Uterus (tissue), 4 donors: Measurements from ENCODE around the gene RPL3. TPM values are rescaled to one million over a fixed set of nuclear protein-coding genes. Genes with fewer than 3 reads are reported as not detected.

Source experiments
- DNase-seq, 2 donors: peaks; one replicate each; pipeline ENCODE4 v3.0.0-alpha.2; 2019 to 2020
- H3K27ac ChIP-seq, 2 donors: fragments of 200-600 bp; sonication (generic); 1 replicate in 1 of 2; 2 replicates in 1 of 2; pipeline ENCODE4 v1.5.1; 2016 to 2018
- H3K27me3 ChIP-seq, 2 donors: fragments of 200-600 bp; sonication (generic); one replicate each; pipeline ENCODE4 v1.5.1; 2018 to 2019; ENCODE audit warnings: control low read depth in 1 of 2
- H3K36me3 ChIP-seq, 2 donors: fragments of 200-600 bp; sonication (generic); one replicate each; pipeline ENCODE4 v1.5.1; 2019; ENCODE audit warnings: control low read depth in 1 of 2
- H3K4me1 ChIP-seq, 2 donors: fragments of 200-600 bp; sonication (generic); one replicate each; pipeline ENCODE4 v1.5.1; 2018 to 2019; ENCODE audit warnings: control low read depth in 1 of 2
- H3K4me3 ChIP-seq, 2 donors: fragments of 200-600 bp; sonication (generic); 1 replicate in 1 of 2; 2 replicates in 1 of 2; pipeline ENCODE4 v1.5.1; 2018 to 2019; ENCODE audit warnings: mild to moderate bottlenecking in 1 of 2
- H3K9me3 ChIP-seq, 2 donors: fragments of 200-600 bp; sonication (generic); one replicate each; pipeline ENCODE4 v1.5.1; 2019; ENCODE audit warnings: control low read depth in 1 of 2
- POLR2A ChIP-seq, 2 donors: fragments of 450-650 bp; IDR thresholded peaks; one replicate each; pipeline ENCODE4 v1.6.1; 2016; ENCODE audit warnings: antibody characterized with exemption in 2 of 2, mild to moderate bottlenecking in 1 of 2, moderate library complexity in 1 of 2
- intact Hi-C: fragments of 100-400 bp; cut with DNase I; formaldehyde crosslinking; loops from one replicate; pipeline ENCODE4 v1.15.1; 2023; ENCODE audit warnings: low total_unique reads
- total RNA-seq, 4 donors: library from RNA; depleted of rRNA in 3 of 4; stranded (reverse); fragments of >200 nt in 3 of 4; gene quantifications; one replicate each; pipeline versions ENCODE4 v1.1.0 to v1.2.4, GENCODE V29; 2014 to 2023
- TF ChIP-seq, protein P1 (sequence below), 4 experiments: fragments of 200-600 bp in 2 of 4; fragments of 450-650 bp in 2 of 4; sonication (generic) in 2 of 4; IDR thresholded peaks; one replicate each; pipeline ENCODE4 v1.5.1; 2016 to 2019; ENCODE audit warnings: antibody characterized with exemption in 4 of 4, mild to moderate bottlenecking in 2 of 4, moderate library complexity in 1 of 4
- donor health status: DM: yes; HTN: yes; CAD: no.

RPL3 gene
- total RNA-seq, 4 donors from 2014 or later: 1,498 to 2,840 (median 2,333) TPM

DNA sequence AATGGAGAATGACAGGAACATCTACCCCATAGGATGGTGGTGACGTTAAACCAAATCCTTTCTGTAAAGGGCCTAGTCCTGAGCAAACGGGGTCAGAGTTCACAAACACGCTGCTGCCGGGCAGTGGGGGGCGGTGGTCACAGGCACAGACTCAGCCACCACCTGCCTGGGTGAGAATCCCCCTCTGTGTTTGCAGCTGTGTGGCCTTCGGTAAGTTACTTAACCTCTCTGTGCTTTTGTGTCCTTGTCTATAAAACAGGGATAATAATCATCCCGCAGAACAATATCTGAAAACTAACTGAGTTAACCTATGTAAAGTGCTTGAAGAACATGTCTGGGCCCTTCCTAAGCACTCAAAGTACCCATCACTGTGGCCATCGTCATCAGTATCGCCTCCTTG lies 48.6 kb downstream of the RPL3 start:
- no peaks in the 10 kb centered on the region for H3K4me1 ChIP-seq
- H3K4me3 ChIP-seq: no peak overlapping the region
- DNase-seq: no peak
- H3K27ac ChIP-seq: no peak overlapping the region
- intact Hi-C loops: no loop called here
- TF ChIP-seq, protein P1, sequence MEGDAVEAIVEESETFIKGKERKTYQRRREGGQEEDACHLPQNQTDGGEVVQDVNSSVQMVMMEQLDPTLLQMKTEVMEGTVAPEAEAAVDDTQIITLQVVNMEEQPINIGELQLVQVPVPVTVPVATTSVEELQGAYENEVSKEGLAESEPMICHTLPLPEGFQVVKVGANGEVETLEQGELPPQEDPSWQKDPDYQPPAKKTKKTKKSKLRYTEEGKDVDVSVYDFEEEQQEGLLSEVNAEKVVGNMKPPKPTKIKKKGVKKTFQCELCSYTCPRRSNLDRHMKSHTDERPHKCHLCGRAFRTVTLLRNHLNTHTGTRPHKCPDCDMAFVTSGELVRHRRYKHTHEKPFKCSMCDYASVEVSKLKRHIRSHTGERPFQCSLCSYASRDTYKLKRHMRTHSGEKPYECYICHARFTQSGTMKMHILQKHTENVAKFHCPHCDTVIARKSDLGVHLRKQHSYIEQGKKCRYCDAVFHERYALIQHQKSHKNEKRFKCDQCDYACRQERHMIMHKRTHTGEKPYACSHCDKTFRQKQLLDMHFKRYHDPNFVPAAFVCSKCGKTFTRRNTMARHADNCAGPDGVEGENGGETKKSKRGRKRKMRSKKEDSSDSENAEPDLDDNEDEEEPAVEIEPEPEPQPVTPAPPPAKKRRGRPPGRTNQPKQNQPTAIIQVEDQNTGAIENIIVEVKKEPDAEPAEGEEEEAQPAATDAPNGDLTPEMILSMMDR (IDR thresholded peaks at IDR 0.05): no peak
- TF ChIP-seq POLR2A (IDR thresholded peaks at IDR 0.05): no peak
- H3K27me3 ChIP-seq: no peaks in the 10 kb centered on the region
- no peaks in the 10 kb centered on the region for H3K36me3 ChIP-seq
- H3K9me3 ChIP-seq: no peaks in the 10 kb centered on the region

DNA sequence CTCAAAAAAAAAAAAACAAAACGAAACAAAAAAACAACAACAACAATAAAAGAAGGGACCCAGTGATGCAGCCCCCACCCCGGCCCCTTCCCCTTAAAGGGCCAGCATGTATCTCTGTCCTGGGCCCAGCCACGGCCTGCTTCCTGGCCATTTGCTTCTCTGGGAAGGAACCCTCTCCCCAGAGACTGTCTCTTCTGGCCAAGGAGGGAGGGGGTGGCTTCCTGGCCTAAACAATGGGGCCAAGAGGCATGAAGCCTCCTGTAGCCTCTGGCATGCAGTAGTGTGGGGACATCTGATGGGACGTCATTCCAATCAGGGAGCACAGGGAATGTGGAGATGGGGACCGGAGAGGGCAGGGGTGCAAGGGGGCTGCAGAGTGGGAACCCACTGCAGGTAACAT lies 49.1 kb downstream of the RPL3 start:
- Histone ChIP-seq H3K9me3 (no peaks in the 10 kb centered on the region), H3K36me3 (no peaks in the 10 kb centered on the region), H3K27ac (no peak overlapping the region), H3K4me1 (no peaks in the 10 kb centered on the region), H3K4me3 (no peak overlapping the region), H3K27me3 (no peaks in the 10 kb centered on the region)
- no peak for DNase-seq
- intact Hi-C loops: no loop called here
- TF ChIP-seq POLR2A (IDR thresholded peaks at IDR 0.05): no peak
- TF ChIP-seq, protein P1 (IDR thresholded peaks at IDR 0.05): no peak

DNA sequence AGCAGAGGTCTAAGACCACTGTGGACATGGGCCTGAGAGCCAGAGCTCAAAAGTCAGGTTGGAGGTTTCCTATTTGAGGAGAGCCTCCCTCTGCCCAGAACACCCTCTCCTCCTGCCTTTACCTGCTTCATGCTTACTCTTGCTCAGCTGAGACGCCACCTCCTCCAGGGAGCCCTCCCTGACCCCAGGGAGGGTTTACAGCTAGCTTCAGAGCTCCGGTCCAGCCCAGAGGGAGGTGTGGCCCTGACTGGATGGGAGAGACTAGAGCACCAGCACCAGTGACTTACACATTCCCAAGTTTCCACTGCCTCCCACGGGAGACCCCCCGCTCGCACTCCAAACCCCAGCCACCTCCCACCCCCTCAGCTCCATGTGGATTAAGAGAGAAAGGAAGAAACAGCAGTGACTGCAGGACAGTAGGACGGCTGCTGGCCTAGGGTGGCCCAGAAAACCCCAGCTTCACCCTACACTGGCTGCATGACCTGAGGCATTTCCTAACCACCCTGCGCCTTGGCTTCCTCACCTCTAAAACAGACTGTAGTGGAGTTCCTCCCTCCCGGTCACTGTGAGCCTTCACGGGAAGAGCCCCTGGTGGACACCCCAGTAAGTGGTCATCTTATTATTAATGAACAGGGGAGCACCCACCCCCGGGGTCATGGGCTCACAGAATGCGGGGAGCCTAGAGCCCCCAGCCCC lies 50.2 kb downstream of the RPL3 start:
- Histone ChIP-seq H3K4me1 (no peaks in the 10 kb centered on the region), H3K27ac (no peak overlapping the region), H3K27me3 (no peaks in the 10 kb centered on the region), H3K36me3 (no peaks in the 10 kb centered on the region), H3K4me3 (no peak overlapping the region), H3K9me3 (no peaks in the 10 kb centered on the region)
- no peak for DNase-seq
- intact Hi-C loops: no loop called here
- no peak for TF ChIP-seq POLR2A (IDR thresholded peaks at IDR 0.05)
- TF ChIP-seq, protein P1 (IDR thresholded peaks at IDR 0.05): no peak

DNA sequence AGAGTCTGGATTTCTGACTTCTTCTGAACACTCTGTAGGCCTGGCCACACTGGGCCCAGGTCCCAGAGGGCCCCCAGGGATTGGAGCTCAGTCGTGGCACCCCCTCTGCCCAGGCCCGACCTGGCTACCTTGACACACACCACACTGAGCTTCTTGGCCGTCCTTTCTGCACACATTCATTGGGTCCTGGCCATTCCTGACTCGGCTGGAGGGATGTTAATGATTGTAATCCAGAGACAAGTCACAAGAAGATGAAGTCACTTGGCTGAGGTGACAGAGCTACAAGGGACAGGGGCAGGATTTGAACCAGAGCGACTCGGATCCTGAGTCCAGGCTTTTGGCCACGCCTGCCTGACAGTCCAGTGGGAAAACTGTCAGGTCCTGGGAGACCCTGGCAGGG lies 50.8 kb downstream of the RPL3 start:
- no peak for DNase-seq
- Histone ChIP-seq H3K27ac (no peak overlapping the region), H3K4me3 (no peak overlapping the region), H3K9me3 (no peaks in the 10 kb centered on the region), H3K36me3 (no peaks in the 10 kb centered on the region), H3K27me3 (no peaks in the 10 kb centered on the region), H3K4me1 (no peaks in the 10 kb centered on the region)
- TF ChIP-seq, protein P1 (IDR thresholded peaks at IDR 0.05): no peak
- no peak for TF ChIP-seq POLR2A (IDR thresholded peaks at IDR 0.05)
- intact Hi-C loops: no loop called here

DNA sequence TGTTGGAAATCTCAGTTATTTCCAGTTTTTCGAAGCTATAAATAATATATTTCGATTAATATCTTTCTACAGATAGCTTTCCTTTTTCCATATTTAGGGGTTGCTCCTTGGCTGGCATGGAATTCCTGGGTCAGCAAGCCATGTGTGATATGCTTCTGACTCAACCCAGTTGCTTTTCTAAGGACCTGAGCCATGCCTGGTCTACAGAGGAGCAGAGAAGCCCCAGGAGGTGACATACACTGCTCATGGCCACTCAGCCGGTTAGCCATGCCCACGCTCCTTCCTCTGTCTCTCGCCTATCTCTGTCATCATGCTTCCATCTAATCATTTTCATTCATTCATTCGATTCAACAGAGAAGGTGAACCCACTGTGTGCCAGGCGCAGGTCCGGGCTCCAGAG lies 51.4 kb downstream of the RPL3 start:
- Histone ChIP-seq H3K4me3 (no peak overlapping the region), H3K27me3 (no peaks in the 10 kb centered on the region), H3K27ac (no peak overlapping the region)

More for the DNA sequence above, 51.4 kb downstream of the RPL3 start:
- no peaks in the 10 kb centered on the region for H3K9me3 ChIP-seq
- H3K4me1 ChIP-seq: no peaks in the 10 kb centered on the region
- no peak for DNase-seq
- no peaks in the 10 kb centered on the region for H3K36me3 ChIP-seq
- TF ChIP-seq POLR2A (IDR thresholded peaks at IDR 0.05): no peak
- TF ChIP-seq, protein P1 (IDR thresholded peaks at IDR 0.05): no peak
- intact Hi-C loops: no loop called here
